ENCODE measurements around the gene SLC12A4. TPM values are rescaled to one million over a fixed set of nuclear protein-coding genes. Genes with fewer than 3 reads are reported as not detected.

SLC12A4 gene
- total and polyA plus RNA-seq, 7 donors = 18.3 to 89.5 (median 31.9) TPM

GRCh38 chr16:67922221-67922620, 46.2 kb downstream of the SLC12A4 start:
- Histone ChIP-seq H3K4me1 (peaks cover 90% of the 10 kb centered on the region), H3K27ac (peak overlapping the region; percentile 83)
- 74 to 84% (median 77%) methylated on average over 5 of the region's 5 CpGs for WGBS, 3 donors

GRCh38 chr16:67919622-67920221, 48.7 kb downstream of the SLC12A4 start:
- H3K4me3 ChIP-seq = no peak overlapping the region
- H3K27me3 ChIP-seq (ENCODE audit: insufficient read depth in 3 of 3, low read length in 2 of 3) = no peaks in the 10 kb centered on the region
- no peaks in the 10 kb centered on the region for H3K9me3 ChIP-seq
- peak; percentile 6 for TF ChIP-seq CTCF (IDR thresholded peaks at IDR 0.05)
- peak in 1 of 2 donors; percentile 39 for DNase-seq
- intact Hi-C loops (cut with DNase I) = loop anchor here in 1 of 2 donors (10.0 kb wide), 1 partner anchor 245 kb away; no protein-coding TSS in a partner anchor
- H3K4me1 ChIP-seq = peaks cover 91% of the 10 kb centered on the region
- peak in 1 of 4 donors; percentile 33 for ATAC-seq
- WGBS, 3 donors = 52 to 68% (median 61%) methylated on average over 6 of the region's 6 CpGs
- H3K36me3 ChIP-seq (ENCODE audit: insufficient read depth in 1 of 2, low read depth in 1 of 2) = peaks cover 0 to 8% of the 10 kb centered on the region in 2 donors
- peak overlapping the region; percentile 91 for H3K27ac ChIP-seq

More at GRCh38 chr16:67922221-67922620, 46.2 kb downstream of the SLC12A4 start:
- intact Hi-C loops (cut with DNase I) = loop anchor here in 1 of 2 donors (10.0 kb wide), 1 partner anchor 247 kb away; no protein-coding TSS in a partner anchor
- TF ChIP-seq CTCF (IDR thresholded peaks at IDR 0.05) = no peak
- ATAC-seq (no peak), DNase-seq (no peak)
- no peaks in the 10 kb centered on the region for H3K9me3 ChIP-seq
- H3K27me3 ChIP-seq (ENCODE audit: insufficient read depth in 3 of 3, low read length in 2 of 3) = no peaks in the 10 kb centered on the region
- H3K4me3 ChIP-seq = no peak overlapping the region
- H3K36me3 ChIP-seq (ENCODE audit: insufficient read depth in 1 of 2, low read depth in 1 of 2) = peaks cover 0 to 8% of the 10 kb centered on the region in 2 donors

- Histone ChIP-seq H3K36me3 (ENCODE audit: insufficient read depth in 1 of 2, low read depth in 1 of 2) (no peaks in the 10 kb centered on the region), H3K4me1 (peaks cover 76% of the 10 kb centered on the region), H3K27ac (peak overlapping the region; percentile 91), H3K9me3 (no peaks in the 10 kb centered on the region), H3K27me3 (ENCODE audit: insufficient read depth in 3 of 3, low read length in 2 of 3) (no peaks in the 10 kb centered on the region), H3K4me3 (peak overlapping the region; percentile 0)
- no peak for DNase-seq
- intact Hi-C loops (cut with DNase I) = no loop called here
- ATAC-seq = peak; percentile 89 to 95 (median 93)
- WGBS, 3 donors = 29 to 48% (median 30%) methylated on average over 4 of the region's 4 CpGs
- no peak for TF ChIP-seq CTCF (IDR thresholded peaks at IDR 0.05)
Measured at GRCh38 chr16:67917852-67918236, 50.6 kb downstream of the SLC12A4 start.

- Histone ChIP-seq H3K27me3 (ENCODE audit: insufficient read depth in 3 of 3, low read length in 2 of 3) (no peaks in the 10 kb centered on the region), H3K4me3 (peak overlapping the region; percentile 15), H3K4me1 (peaks cover 72% of the 10 kb centered on the region), H3K36me3 (ENCODE audit: insufficient read depth in 1 of 2, low read depth in 1 of 2) (no peaks in the 10 kb centered on the region), H3K27ac (peak overlapping the region; percentile 91), H3K9me3 (no peaks in the 10 kb centered on the region)
- WGBS, 3 donors = 15 to 27% (median 23%) methylated on average over 6 of the region's 6 CpGs
- no peak for TF ChIP-seq CTCF (IDR thresholded peaks at IDR 0.05)
- intact Hi-C loops (cut with DNase I) = no loop called here
- ATAC-seq (peak; percentile 71 to 84 (median 78)), DNase-seq (peak in 1 of 2 donors; percentile 72)
Measured at GRCh38 chr16:67917140-67917851, 51.1 kb downstream of the SLC12A4 start.
